Measurements from ENCODE around the gene TUFM.
"Not testable (repeated sequence)": the region's sequence is repeated elsewhere in the genome, so short reads cannot be mapped to it uniquely, and the experiment has no call there.

TUFM gene

GRCh38 chr16:28875134-28876018 lies 29.2 kb upstream of the TUFM start:
- DNase-seq = no peak

GRCh38 chr16:28874406-28874805 lies 28.3 kb upstream of the TUFM start:
- no peak for DNase-seq

GRCh38 chr16:28873543-28874201 lies 27.5 kb upstream of the TUFM start:
- no peak for DNase-seq

GRCh38 chr16:28872952-28873351 lies 26.8 kb upstream of the TUFM start:
- DNase-seq = no peak

GRCh38 chr16:28869201-28869600 lies 23.1 kb upstream of the TUFM start:
- DNase-seq = no peak

- DNase-seq = not testable (repeated sequence)
These were observed 21.5 kb upstream of the TUFM start for GRCh38 chr16:28867646-28868045.

GRCh38 chr16:28867241-28867640 lies 21.1 kb upstream of the TUFM start:
- DNase-seq = no peak

- DNase-seq = no peak
These were observed 20.3 kb upstream of the TUFM start for GRCh38 chr16:28866454-28866804.

GRCh38 chr16:28865722-28866453 lies 19.7 kb upstream of the TUFM start:
- no peak for DNase-seq

GRCh38 chr16:28865001-28865688 lies 19.0 kb upstream of the TUFM start:
- no peak for DNase-seq

GRCh38 chr16:28863929-28864793 lies 18.0 kb upstream of the TUFM start:
- no peak for DNase-seq

GRCh38 chr16:28859326-28859725 lies 13.2 kb upstream of the TUFM start:
- no peak for DNase-seq

- DNase-seq = no peak
These were observed 12.3 kb upstream of the TUFM start for GRCh38 chr16:28858421-28858820.

- DNase-seq = no peak
These were observed 755 bp upstream of the TUFM start for GRCh38 chr16:28846933-28847273.

GRCh38 chr16:28845761-28846079 lies 428 bp downstream of the TUFM start:
- no peak for DNase-seq

GRCh38 chr16:28845293-28845692 lies 855 bp downstream of the TUFM start:
- DNase-seq = peak; percentile 61

- no peak for DNase-seq
These were observed 1.8 kb downstream of the TUFM start for GRCh38 chr16:28844226-28844885.

GRCh38 chr16:28843766-28844165 lies 2.4 kb downstream of the TUFM start:
- DNase-seq = no peak

- DNase-seq = no peak
These were observed 3.5 kb downstream of the TUFM start for GRCh38 chr16:28842696-28843095.

- no peak for DNase-seq
These were observed 6.2 kb downstream of the TUFM start for GRCh38 chr16:28839899-28840298.

GRCh38 chr16:28839004-28839639 lies 7.0 kb downstream of the TUFM start:
- DNase-seq = no peak
